ENCODE data around the gene LRRC59.

DNA sequence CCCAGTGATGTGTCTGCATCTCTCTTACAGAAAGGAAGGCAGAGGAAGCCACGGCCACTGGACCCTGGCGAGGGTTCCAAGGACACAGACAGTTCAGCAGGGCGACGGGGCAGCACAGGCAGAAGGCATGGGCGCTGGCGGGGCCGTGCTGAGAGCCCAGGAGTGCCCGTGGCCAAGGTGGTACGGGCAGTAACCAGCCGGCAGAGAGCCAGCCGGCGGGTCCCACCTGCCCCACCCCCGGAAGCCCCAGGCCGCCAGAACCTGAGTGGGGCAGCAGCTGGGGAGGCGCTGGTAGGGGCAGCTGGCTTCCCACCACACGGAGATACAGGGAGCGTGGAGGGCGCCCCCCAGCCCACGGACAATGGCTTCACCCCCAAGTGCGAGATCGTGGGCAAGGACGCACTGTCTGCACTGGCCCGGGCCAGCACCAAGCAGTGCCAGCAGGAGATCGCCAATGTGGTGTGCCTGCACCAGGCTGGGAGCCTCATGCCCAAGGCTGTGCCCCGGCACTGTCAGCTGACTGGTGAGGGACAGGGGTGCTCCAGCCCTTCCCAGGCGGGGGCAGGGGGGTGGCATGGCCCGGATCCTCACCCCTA lies 43.6 kb downstream of the LRRC59 start:
- TF ChIP-seq, protein P1, sequence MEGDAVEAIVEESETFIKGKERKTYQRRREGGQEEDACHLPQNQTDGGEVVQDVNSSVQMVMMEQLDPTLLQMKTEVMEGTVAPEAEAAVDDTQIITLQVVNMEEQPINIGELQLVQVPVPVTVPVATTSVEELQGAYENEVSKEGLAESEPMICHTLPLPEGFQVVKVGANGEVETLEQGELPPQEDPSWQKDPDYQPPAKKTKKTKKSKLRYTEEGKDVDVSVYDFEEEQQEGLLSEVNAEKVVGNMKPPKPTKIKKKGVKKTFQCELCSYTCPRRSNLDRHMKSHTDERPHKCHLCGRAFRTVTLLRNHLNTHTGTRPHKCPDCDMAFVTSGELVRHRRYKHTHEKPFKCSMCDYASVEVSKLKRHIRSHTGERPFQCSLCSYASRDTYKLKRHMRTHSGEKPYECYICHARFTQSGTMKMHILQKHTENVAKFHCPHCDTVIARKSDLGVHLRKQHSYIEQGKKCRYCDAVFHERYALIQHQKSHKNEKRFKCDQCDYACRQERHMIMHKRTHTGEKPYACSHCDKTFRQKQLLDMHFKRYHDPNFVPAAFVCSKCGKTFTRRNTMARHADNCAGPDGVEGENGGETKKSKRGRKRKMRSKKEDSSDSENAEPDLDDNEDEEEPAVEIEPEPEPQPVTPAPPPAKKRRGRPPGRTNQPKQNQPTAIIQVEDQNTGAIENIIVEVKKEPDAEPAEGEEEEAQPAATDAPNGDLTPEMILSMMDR (conservative IDR thresholded peaks at IDR 0.05; ENCODE audit: low read depth, low read length): no peak
- TF ChIP-seq EZH2 (IDR thresholded peaks at IDR 0.05; ENCODE audit: borderline replicate concordance, low read depth, low read length, poor library complexity, severe bottlenecking): no peak

Measured in A673 (cell line).